ENCODE results near the gene SPEN.

Gene SPEN

DNA sequence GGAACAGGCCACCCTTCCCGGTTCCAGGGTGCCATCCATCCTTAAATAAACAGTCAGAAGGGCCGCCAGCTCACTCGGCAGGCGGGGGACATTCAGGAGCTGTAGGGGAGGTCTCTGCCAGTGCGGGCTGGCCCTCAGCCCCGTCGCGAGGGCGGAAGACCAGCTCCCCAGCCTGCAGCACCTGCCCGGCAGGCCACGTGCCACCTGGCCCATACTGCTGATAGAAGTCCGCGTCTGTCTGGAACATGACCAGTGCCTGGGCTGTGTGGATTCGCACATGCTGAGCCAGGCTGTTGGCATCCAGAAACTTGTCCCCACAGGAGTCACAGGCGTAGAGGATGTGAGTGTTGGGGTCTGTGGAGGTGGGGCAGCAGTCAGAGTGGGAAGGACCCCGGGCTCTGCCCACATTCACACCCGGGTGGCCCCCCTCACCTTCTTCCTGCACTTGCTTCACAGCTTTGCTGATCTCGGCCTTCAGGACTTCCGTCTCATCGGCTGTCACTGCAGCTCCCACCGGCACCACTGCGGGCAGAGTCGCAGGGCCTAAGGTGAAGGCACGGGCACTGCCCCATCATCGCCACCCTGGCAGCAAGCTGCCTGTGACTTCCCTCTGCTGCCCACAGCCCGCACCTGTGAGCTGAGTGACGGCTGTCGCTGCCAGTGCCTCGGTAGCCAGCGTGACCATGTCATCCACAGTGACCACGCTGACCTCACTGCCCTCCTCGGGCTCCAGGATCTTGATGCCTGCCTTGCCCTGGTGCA, 94.6 kb downstream of the SPEN start:
- peaks cover 98% of the 10 kb centered on the region for H3K36me3 ChIP-seq (ENCODE audit: insufficient read depth, low read length)
- H3K27ac ChIP-seq (ENCODE audit: low read length) = no peak overlapping the region
- no peaks in the 10 kb centered on the region for H3K27me3 ChIP-seq (ENCODE audit: insufficient read depth, low read length, poor library complexity)
- no peak overlapping the region for H2AFZ ChIP-seq (ENCODE audit: low read depth, low read length)
- TF ChIP-seq EZH2 (IDR thresholded peaks at IDR 0.05; ENCODE audit: borderline replicate concordance, low read depth, low read length, severe bottlenecking) = no peak
- TF ChIP-seq, protein P1, sequence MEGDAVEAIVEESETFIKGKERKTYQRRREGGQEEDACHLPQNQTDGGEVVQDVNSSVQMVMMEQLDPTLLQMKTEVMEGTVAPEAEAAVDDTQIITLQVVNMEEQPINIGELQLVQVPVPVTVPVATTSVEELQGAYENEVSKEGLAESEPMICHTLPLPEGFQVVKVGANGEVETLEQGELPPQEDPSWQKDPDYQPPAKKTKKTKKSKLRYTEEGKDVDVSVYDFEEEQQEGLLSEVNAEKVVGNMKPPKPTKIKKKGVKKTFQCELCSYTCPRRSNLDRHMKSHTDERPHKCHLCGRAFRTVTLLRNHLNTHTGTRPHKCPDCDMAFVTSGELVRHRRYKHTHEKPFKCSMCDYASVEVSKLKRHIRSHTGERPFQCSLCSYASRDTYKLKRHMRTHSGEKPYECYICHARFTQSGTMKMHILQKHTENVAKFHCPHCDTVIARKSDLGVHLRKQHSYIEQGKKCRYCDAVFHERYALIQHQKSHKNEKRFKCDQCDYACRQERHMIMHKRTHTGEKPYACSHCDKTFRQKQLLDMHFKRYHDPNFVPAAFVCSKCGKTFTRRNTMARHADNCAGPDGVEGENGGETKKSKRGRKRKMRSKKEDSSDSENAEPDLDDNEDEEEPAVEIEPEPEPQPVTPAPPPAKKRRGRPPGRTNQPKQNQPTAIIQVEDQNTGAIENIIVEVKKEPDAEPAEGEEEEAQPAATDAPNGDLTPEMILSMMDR (IDR thresholded peaks at IDR 0.05; ENCODE audit: borderline replicate concordance, extremely low read depth, low read length, poor library complexity, severe bottlenecking) = no peak
- H3K4me3 ChIP-seq (ENCODE audit: low read depth in 1 of 2, low read length in 2 of 2) = no peak overlapping the region
- H4K20me1 ChIP-seq (ENCODE audit: insufficient read depth, low read length) = peaks cover 82% of the 10 kb centered on the region
- H3K4me2 ChIP-seq (ENCODE audit: insufficient read depth, low read length) = no peak overlapping the region
- no peaks in the 10 kb centered on the region for H3K4me1 ChIP-seq (ENCODE audit: insufficient read depth, low read length)
- peaks cover 9% of the 10 kb centered on the region; the same call in 1 of the 2 replicates for H3K79me2 ChIP-seq (ENCODE audit: insufficient read depth, low read length)
- peak; percentile 4 for DNase-seq
- no peak for ATAC-seq (ENCODE audit: insufficient read depth, low read depth)
- H3K9me3 ChIP-seq (ENCODE audit: insufficient read depth, low read length, severe bottlenecking) = no peaks in the 10 kb centered on the region
- H3K9ac ChIP-seq (ENCODE audit: low read depth, low read length) = no peak overlapping the region

DNA sequence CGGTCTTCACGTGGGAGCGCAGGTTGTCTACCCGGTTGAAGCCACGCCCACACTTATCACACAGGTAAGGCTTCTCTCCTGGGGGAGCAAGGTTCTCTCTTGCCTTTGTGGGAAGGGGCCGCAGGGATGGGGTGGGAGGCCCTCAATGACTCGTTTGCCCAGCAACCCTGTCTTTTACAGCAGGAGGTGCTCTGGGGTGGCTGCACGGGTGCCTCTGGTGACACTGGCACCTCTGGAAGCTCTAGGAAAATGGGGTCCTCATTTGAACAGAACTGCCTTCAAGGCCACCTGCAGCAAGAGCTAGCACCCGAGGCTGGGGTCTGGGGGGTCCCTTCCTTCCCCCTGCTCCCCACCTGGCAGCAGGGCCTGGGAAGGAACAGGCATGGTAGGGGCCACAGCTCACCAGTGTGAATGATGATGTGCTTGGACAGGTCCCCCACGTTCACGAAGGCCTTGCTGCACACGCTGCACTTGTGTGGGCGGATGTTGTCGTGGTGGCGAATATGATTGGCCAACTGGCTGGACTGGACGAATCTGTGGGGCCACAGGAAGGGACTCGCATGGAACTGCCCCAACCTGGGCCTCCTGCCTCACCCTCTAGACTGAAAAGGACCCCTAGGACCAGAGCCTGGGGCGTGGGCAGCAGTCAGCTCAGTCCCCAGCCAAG, 95.3 kb downstream of the SPEN start:
- H3K4me3 ChIP-seq (ENCODE audit: low read depth in 1 of 2, low read length in 2 of 2) = no peak overlapping the region
- H2AFZ ChIP-seq (ENCODE audit: low read depth, low read length) = no peak overlapping the region
- no peak overlapping the region for H3K27ac ChIP-seq (ENCODE audit: low read length)
- peaks cover 16% of the 10 kb centered on the region; the same call in 1 of the 2 replicates for H3K79me2 ChIP-seq (ENCODE audit: insufficient read depth, low read length)
- ATAC-seq (ENCODE audit: insufficient read depth, low read depth) (no peak), DNase-seq (no peak)
- H3K9me3 ChIP-seq (ENCODE audit: insufficient read depth, low read length, severe bottlenecking) = no peaks in the 10 kb centered on the region
- no peaks in the 10 kb centered on the region for H3K27me3 ChIP-seq (ENCODE audit: insufficient read depth, low read length, poor library complexity)
- peaks cover 98% of the 10 kb centered on the region for H3K36me3 ChIP-seq (ENCODE audit: insufficient read depth, low read length)
- H3K9ac ChIP-seq (ENCODE audit: low read depth, low read length) = no peak overlapping the region
- TF ChIP-seq, protein P1 (IDR thresholded peaks at IDR 0.05; ENCODE audit: borderline replicate concordance, extremely low read depth, low read length, poor library complexity, severe bottlenecking) = no peak
- no peak for TF ChIP-seq EZH2 (IDR thresholded peaks at IDR 0.05; ENCODE audit: borderline replicate concordance, low read depth, low read length, severe bottlenecking)
- no peak overlapping the region for H3K4me2 ChIP-seq (ENCODE audit: insufficient read depth, low read length)
- H3K4me1 ChIP-seq (ENCODE audit: insufficient read depth, low read length) = no peaks in the 10 kb centered on the region
- H4K20me1 ChIP-seq (ENCODE audit: insufficient read depth, low read length) = peaks cover 82% of the 10 kb centered on the region

DNA sequence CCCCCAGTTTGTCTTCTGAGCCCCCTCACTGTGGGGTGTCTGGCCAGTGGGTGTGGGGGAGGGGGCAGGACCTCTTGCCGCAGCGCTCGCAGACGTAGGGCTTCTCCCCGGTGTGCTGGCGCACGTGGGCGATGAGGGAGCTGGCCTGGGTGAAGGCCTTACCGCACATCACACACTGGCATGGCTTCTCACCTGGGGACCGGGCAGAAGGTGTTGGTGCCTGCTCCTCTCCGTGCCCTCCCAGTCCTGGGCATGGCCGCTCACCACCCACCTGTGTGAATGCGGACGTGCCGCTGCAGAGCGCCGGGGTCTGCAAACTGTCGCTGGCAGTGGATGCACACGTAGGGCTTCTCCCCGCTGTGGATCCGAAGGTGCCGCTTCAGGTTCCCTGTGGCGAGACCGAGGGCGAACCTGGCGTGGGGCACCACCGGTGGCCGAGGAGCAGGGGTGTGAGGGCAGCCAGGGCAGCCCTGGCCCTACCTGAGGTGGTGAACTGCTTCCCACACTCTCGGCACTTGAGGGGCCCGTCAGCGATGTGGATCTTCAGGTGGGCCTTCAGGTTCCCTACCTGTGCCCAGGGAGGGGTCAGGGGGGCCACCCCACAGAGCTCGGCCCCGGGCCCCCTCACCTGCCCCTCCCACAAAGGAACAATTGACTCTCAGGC, 96.0 kb downstream of the SPEN start:
- no peaks in the 10 kb centered on the region for H3K9me3 ChIP-seq (ENCODE audit: insufficient read depth, low read length, severe bottlenecking)
- H4K20me1 ChIP-seq (ENCODE audit: insufficient read depth, low read length) = peaks cover 87% of the 10 kb centered on the region
- peaks cover 18% of the 10 kb centered on the region; the same call in 1 of the 2 replicates for H3K79me2 ChIP-seq (ENCODE audit: insufficient read depth, low read length)
- no peaks in the 10 kb centered on the region for H3K4me1 ChIP-seq (ENCODE audit: insufficient read depth, low read length)
- ATAC-seq (ENCODE audit: insufficient read depth, low read depth) (no peak), DNase-seq (no peak)
- H3K4me3 ChIP-seq (ENCODE audit: low read depth in 1 of 2, low read length in 2 of 2) = no peak overlapping the region
- TF ChIP-seq, protein P1 (IDR thresholded peaks at IDR 0.05; ENCODE audit: borderline replicate concordance, extremely low read depth, low read length, poor library complexity, severe bottlenecking) = no peak
- no peak for TF ChIP-seq EZH2 (IDR thresholded peaks at IDR 0.05; ENCODE audit: borderline replicate concordance, low read depth, low read length, severe bottlenecking)
- H3K4me2 ChIP-seq (ENCODE audit: insufficient read depth, low read length) = no peak overlapping the region
- H3K27me3 ChIP-seq (ENCODE audit: insufficient read depth, low read length, poor library complexity) = no peaks in the 10 kb centered on the region
- no peak overlapping the region for H3K9ac ChIP-seq (ENCODE audit: low read depth, low read length)
- H3K36me3 ChIP-seq (ENCODE audit: insufficient read depth, low read length) = peaks cover 99% of the 10 kb centered on the region
- H3K27ac ChIP-seq (ENCODE audit: low read length) = no peak overlapping the region
- H2AFZ ChIP-seq (ENCODE audit: low read depth, low read length) = no peak overlapping the region
